ENCODE results near the gene NDUFB4. TPM values are rescaled to one million over a fixed set of nuclear protein-coding genes. Genes with fewer than 3 reads are reported as not detected.
A peak's percentile ranks its signal among the peaks of the same experiment; 100 is the strongest.

The NDUFB4 gene
- total and polyA plus RNA-seq, 10 donors = 65.9 to 158 (median 84.6) TPM

- Histone ChIP-seq H3K9me3 (no peaks in the 10 kb centered on the region), H3K27me3 (replicated peaks in 1 of 7) (peaks cover 0 to 4% (median 0%) of the 10 kb centered on the region in 7 donors), H3K4me3 (no peak overlapping the region), H3K4me1 (peaks cover 12 to 41% (median 31%) of the 10 kb centered on the region in 6 donors), H3K36me3 (no peaks in the 10 kb centered on the region), H3K27ac (no peak overlapping the region)
- 31 to 45% (median 39%) methylated on average over 10 of the region's 10 CpGs for WGBS, 5 donors
- DNase-seq = peak; percentile 85
- TF ChIP-seq CTCF (IDR thresholded peaks at IDR 0.05 in 8 of 11, conservative IDR thresholded peaks at IDR 0.05 in 3 of 11) (peak; percentile 63 to 92 (median 85)), POLR2A (IDR thresholded peaks at IDR 0.05) (no peak)
- intact Hi-C loops (cut with DNase I; ENCODE audit: low total_unique reads) = loop anchor here (2.0 kb wide), 1 partner anchor 233 kb away; no protein-coding TSS in a partner anchor
Measured at GRCh38 chr3:120561251-120562045, 34.7 kb upstream of the NDUFB4 start.

- intact Hi-C loops (cut with DNase I; ENCODE audit: low total_unique reads) = no loop called here
- peaks cover 0 to 4% (median 0%) of the 10 kb centered on the region in 7 donors for H3K27me3 ChIP-seq (replicated peaks in 1 of 7)
- no peak for TF ChIP-seq POLR2AphosphoS5 (IDR thresholded peaks at IDR 0.05)
- TF ChIP-seq POLR2A (IDR thresholded peaks at IDR 0.05) = no peak
- no peak for TF ChIP-seq CTCF (IDR thresholded peaks at IDR 0.05 in 8 of 11, conservative IDR thresholded peaks at IDR 0.05 in 3 of 11)
- 80 to 96% (median 88%) methylated on average over 5 of the region's 5 CpGs for WGBS, 5 donors
- H3K9me3 ChIP-seq = no peaks in the 10 kb centered on the region
- peaks cover 9 to 43% (median 26%) of the 10 kb centered on the region in 6 donors for H3K4me1 ChIP-seq
- no peak overlapping the region for H3K4me3 ChIP-seq
- no peaks in the 10 kb centered on the region for H3K36me3 ChIP-seq
- H3K27ac ChIP-seq = no peak overlapping the region
- no peak for DNase-seq
Measured at GRCh38 chr3:120563356-120564022, 32.6 kb upstream of the NDUFB4 start.

- H3K36me3 ChIP-seq = no peaks in the 10 kb centered on the region
- TF ChIP-seq POLR2A (IDR thresholded peaks at IDR 0.05) (no peak), POLR2AphosphoS5 (IDR thresholded peaks at IDR 0.05) (no peak), CTCF (IDR thresholded peaks at IDR 0.05 in 8 of 11, conservative IDR thresholded peaks at IDR 0.05 in 3 of 11) (no peak)
- intact Hi-C loops (cut with DNase I; ENCODE audit: low total_unique reads) = no loop called here
- 67 to 82% (median 74%) methylated on average over 4 of the region's 4 CpGs for WGBS, 5 donors
- H3K4me1 ChIP-seq = peaks cover 0 to 15% (median 3%) of the 10 kb centered on the region in 6 donors
- H3K4me3 ChIP-seq = no peak overlapping the region
- H3K9me3 ChIP-seq = no peaks in the 10 kb centered on the region
- H3K27me3 ChIP-seq (replicated peaks in 1 of 7) = no peaks in the 10 kb centered on the region
- H3K27ac ChIP-seq = no peak overlapping the region
- DNase-seq = no peak
Measured at GRCh38 chr3:120566243-120566975, 29.7 kb upstream of the NDUFB4 start.
